NCI-H1417 (cell line): ENCODE measurements around the gene ENO1.
"Not testable (repeated sequence)": the region's sequence is repeated elsewhere in the genome, so short reads cannot be mapped to it uniquely, and the experiment has no call there.

Source experiments
- DNase-seq, 3 experiments: peaks; one replicate each; lab custom pipeline; 2025; lab: John Stamatoyannopoulos, UW

The ENO1 gene

GRCh38 chr1:8896775-8897174 is 18.3 kb upstream of the ENO1 start:
- DNase-seq: peak in 2 of 3 experiments; percentile 17 to 35

GRCh38 chr1:8892026-8892425 is 13.5 kb upstream of the ENO1 start:
- DNase-seq: no peak

GRCh38 chr1:8891401-8891800 is 12.9 kb upstream of the ENO1 start:
- DNase-seq: no peak

GRCh38 chr1:8889925-8890785 is 11.7 kb upstream of the ENO1 start:
- no peak for DNase-seq

GRCh38 chr1:8889103-8889846 is 10.8 kb upstream of the ENO1 start:
- no peak for DNase-seq

- no peak for DNase-seq
These were observed 8.1 kb upstream of the ENO1 start for GRCh38 chr1:8886589-8886988.

GRCh38 chr1:8886031-8886524 is 7.6 kb upstream of the ENO1 start:
- DNase-seq: not testable (repeated sequence)

GRCh38 chr1:8884105-8884504 is 5.6 kb upstream of the ENO1 start:
- DNase-seq: not testable (repeated sequence)

GRCh38 chr1:8883491-8883890 is 5.0 kb upstream of the ENO1 start:
- DNase-seq: no peak

- DNase-seq: peak in 2 of 3 experiments; percentile 4 to 21
These were observed 1.6 kb upstream of the ENO1 start for GRCh38 chr1:8879922-8880676.

GRCh38 chr1:8879464-8879921 is 1.0 kb upstream of the ENO1 start:
- no peak for DNase-seq

GRCh38 chr1:8878698-8879463 is 395 bp upstream of the ENO1 start:
- DNase-seq: peak; percentile 96 to 97 (median 97)

- no peak for DNase-seq
These were observed 2.4 kb downstream of the ENO1 start for GRCh38 chr1:8876087-8876486.

- DNase-seq: no peak
These were observed 3.1 kb downstream of the ENO1 start for GRCh38 chr1:8875216-8875861.

GRCh38 chr1:8874230-8875201 is 4.0 kb downstream of the ENO1 start:
- DNase-seq: no peak

GRCh38 chr1:8873506-8874229 is 4.8 kb downstream of the ENO1 start:
- DNase-seq: no peak

GRCh38 chr1:8873001-8873400 is 5.5 kb downstream of the ENO1 start:
- DNase-seq: no peak

GRCh38 chr1:8871965-8872399 is 6.5 kb downstream of the ENO1 start:
- no peak for DNase-seq

GRCh38 chr1:8871539-8871935 is 6.9 kb downstream of the ENO1 start:
- DNase-seq: peak in 2 of 3 experiments; percentile 6 to 31
